Astrocyte (in vitro differentiated cells and primary cell): ENCODE data around the gene PDE6B. TPM values are rescaled to one million over a fixed set of nuclear protein-coding genes. Genes with fewer than 3 reads are reported as not detected.

ENCODE experiments used
- DNase-seq: peaks from one replicate; pipeline ENCODE4 v3.0.0-alpha.2; 2010; ENCODE audit warnings: low read depth
- FAIRE-seq: peaks from 2 replicates; lab custom pipeline; 2011; peaks lifted over from hg19 to GRCh38; lab: Jason Lieb, UNC
- H2AFZ ChIP-seq: 2 replicates; pipeline ENCODE4 v1.6.0; 2012; ENCODE audit warnings: low read depth, low read length, inconsistent platforms
- H3K27ac ChIP-seq: 2 replicates; pipeline ENCODE4 v1.5.1; 2011; ENCODE audit warnings: low read depth, low read length, inconsistent platforms
- H3K27me3 ChIP-seq: 2 replicates; pipeline ENCODE4 v1.6.0; 2011; ENCODE audit warnings: low read length, inconsistent platforms; ENCODE audit not compliant: insufficient read depth
- H3K36me3 ChIP-seq: 2 replicates; pipeline ENCODE4 v1.5.1; 2011; ENCODE audit warnings: low read length, inconsistent platforms; ENCODE audit not compliant: insufficient read depth
- H3K4me1 ChIP-seq: 2 replicates; pipeline ENCODE4 v1.5.1; 2011; ENCODE audit warnings: low read length, inconsistent platforms; ENCODE audit not compliant: insufficient read depth
- H3K4me2 ChIP-seq: 2 replicates; pipeline ENCODE4 v1.6.0; 2012; ENCODE audit warnings: low read length, inconsistent platforms
- H3K4me3 ChIP-seq: 2 replicates; pipeline ENCODE4 v1.5.1; 2011; ENCODE audit warnings: low read depth, mild to moderate bottlenecking, low read length, inconsistent platforms; ENCODE audit not compliant: insufficient read depth
- H3K79me2 ChIP-seq: 2 replicates; pipeline ENCODE4 v1.6.0; 2012; ENCODE audit warnings: mild to moderate bottlenecking, low read length, inconsistent platforms; ENCODE audit not compliant: insufficient read depth
- H3K9ac ChIP-seq: 2 replicates; pipeline ENCODE4 v1.6.0; 2012; ENCODE audit warnings: mild to moderate bottlenecking, low read length, inconsistent platforms
- H3K9me3 ChIP-seq: 2 replicates; pipeline ENCODE4 v1.5.1; 2012; ENCODE audit warnings: low read depth, mild to moderate bottlenecking, low read length, inconsistent platforms; ENCODE audit not compliant: insufficient read depth
- H4K20me1 ChIP-seq: 2 replicates; pipeline ENCODE4 v1.6.0; 2012; ENCODE audit warnings: low read length, inconsistent platforms; ENCODE audit not compliant: insufficient read depth
- H3K27ac Mint-ChIP-seq: one replicate; pipeline ENCODE4 v1.8.0; 2021; ENCODE audit warnings: mild to moderate bottlenecking, mixed read lengths; ENCODE audit not compliant: unreplicated experiment
- H3K27me3 Mint-ChIP-seq: one replicate; pipeline ENCODE4 v1.8.0; 2021; ENCODE audit warnings: low read depth, mixed read lengths; ENCODE audit not compliant: unreplicated experiment
- H3K36me3 Mint-ChIP-seq: one replicate; pipeline ENCODE4 v1.8.0; 2021; ENCODE audit warnings: low read depth, mixed read lengths; ENCODE audit not compliant: unreplicated experiment
- H3K4me1 Mint-ChIP-seq: one replicate; pipeline ENCODE4 v1.8.0; 2021; ENCODE audit warnings: low read depth, mixed read lengths; ENCODE audit not compliant: unreplicated experiment
- H3K4me3 Mint-ChIP-seq: one replicate; pipeline ENCODE4 v1.8.0; 2021; ENCODE audit warnings: mild to moderate bottlenecking, moderate library complexity, mixed read lengths; ENCODE audit not compliant: unreplicated experiment
- H3K9me3 Mint-ChIP-seq: one replicate; pipeline ENCODE4 v1.8.0; 2021; ENCODE audit warnings: mild to moderate bottlenecking, mixed read lengths; ENCODE audit not compliant: unreplicated experiment
- CTCF ChIP-seq: IDR thresholded peaks from 2 replicates; pipeline ENCODE4 v1.5.1; 2011; ENCODE audit warnings: low read depth, mild to moderate bottlenecking, inconsistent platforms, low read length, moderate library complexity; ENCODE audit not compliant: insufficient read depth
- EZH2 ChIP-seq: IDR thresholded peaks from 2 replicates; pipeline ENCODE4 v1.6.1; 2012; ENCODE audit warnings: mild to moderate bottlenecking, low read length, inconsistent platforms; ENCODE audit not compliant: insufficient read depth
- total RNA-seq: library from RNA; stranded (reverse); gene quantifications from 2 replicates; pipeline ENCODE4 v1.2.1, GENCODE V29; 2021

PDE6B gene
- total RNA-seq, 1 donor from 2014 or later, result 2.8 TPM

- peaks cover 41% of the 10 kb centered on the region for H3K27me3 Mint-ChIP-seq
- no peaks in the 10 kb centered on the region for H3K27me3 ChIP-seq
- H3K79me2 ChIP-seq, result no peaks in the 10 kb centered on the region
- no peak overlapping the region for H2AFZ ChIP-seq
- H3K27ac Mint-ChIP-seq, result no peak overlapping the region
- H3K36me3 Mint-ChIP-seq, result peaks cover 2% of the 10 kb centered on the region
- H3K4me1 Mint-ChIP-seq, result peaks cover 3% of the 10 kb centered on the region
- H3K9ac ChIP-seq, result no peak overlapping the region
- TF ChIP-seq CTCF (no peak), EZH2 (no peak)
- FAIRE-seq, result no peak
- no peaks in the 10 kb centered on the region for H4K20me1 ChIP-seq
- no peak for DNase-seq
- H3K4me2 ChIP-seq, result no peak overlapping the region
- peaks cover 2% of the 10 kb centered on the region for H3K9me3 Mint-ChIP-seq
- no peak overlapping the region for H3K4me3 ChIP-seq
- H3K9me3 ChIP-seq, result peaks cover 8% of the 10 kb centered on the region
- H3K36me3 ChIP-seq, result no peaks in the 10 kb centered on the region
- H3K4me1 ChIP-seq, result no peaks in the 10 kb centered on the region
- no peak overlapping the region for H3K4me3 Mint-ChIP-seq
- no peak overlapping the region for H3K27ac ChIP-seq
These were observed 7.4 kb upstream of the PDE6B start for GRCh38 chr4:617644-618641.

GRCh38 chr4:620201-620600 is 5.2 kb upstream of the PDE6B start:
- H2AFZ ChIP-seq, result no peak overlapping the region
- Mint-ChIP-seq H3K27me3 (peaks cover 36% of the 10 kb centered on the region), H3K27ac (no peak overlapping the region), H3K9me3 (peaks cover 2% of the 10 kb centered on the region), H3K36me3 (peaks cover 2% of the 10 kb centered on the region), H3K4me3 (no peak overlapping the region), H3K4me1 (peaks cover 3% of the 10 kb centered on the region)
- no peak overlapping the region for H3K9ac ChIP-seq
- H3K27ac ChIP-seq, result no peak overlapping the region
- DNase-seq (no peak), FAIRE-seq (no peak)
- no peaks in the 10 kb centered on the region for H3K79me2 ChIP-seq
- no peak overlapping the region for H3K4me2 ChIP-seq
- H3K27me3 ChIP-seq, result no peaks in the 10 kb centered on the region
- no peaks in the 10 kb centered on the region for H4K20me1 ChIP-seq
- H3K4me1 ChIP-seq, result no peaks in the 10 kb centered on the region
- no peaks in the 10 kb centered on the region for H3K36me3 ChIP-seq
- TF ChIP-seq CTCF (no peak), EZH2 (no peak)
- no peak overlapping the region for H3K4me3 ChIP-seq
- H3K9me3 ChIP-seq, result peaks cover 10% of the 10 kb centered on the region

GRCh38 chr4:620851-621261 is 4.5 kb upstream of the PDE6B start:
- Mint-ChIP-seq H3K4me3 (no peak overlapping the region), H3K27me3 (peaks cover 30% of the 10 kb centered on the region), H3K4me1 (peaks cover 3% of the 10 kb centered on the region), H3K36me3 (peaks cover 2% of the 10 kb centered on the region), H3K27ac (no peak overlapping the region), H3K9me3 (peaks cover 2% of the 10 kb centered on the region)
- H3K36me3 ChIP-seq, result no peaks in the 10 kb centered on the region
- no peak overlapping the region for H3K9ac ChIP-seq
- no peak overlapping the region for H3K4me3 ChIP-seq
- H3K4me1 ChIP-seq, result no peaks in the 10 kb centered on the region
- H3K27me3 ChIP-seq, result no peaks in the 10 kb centered on the region
- no peaks in the 10 kb centered on the region for H4K20me1 ChIP-seq
- DNase-seq, result no peak
- peaks cover 10% of the 10 kb centered on the region for H3K9me3 ChIP-seq
- no peak for FAIRE-seq
- no peak for TF ChIP-seq CTCF
- no peak for TF ChIP-seq EZH2
- no peak overlapping the region for H3K4me2 ChIP-seq
- no peak overlapping the region for H2AFZ ChIP-seq
- H3K27ac ChIP-seq, result no peak overlapping the region
- H3K79me2 ChIP-seq, result no peaks in the 10 kb centered on the region
